GM12878 (cell line): ENCODE measurements around the gene ZNF689. TPM values are rescaled to one million over a fixed set of nuclear protein-coding genes. Genes with fewer than 3 reads are reported as not detected.
A peak's percentile ranks its signal among the peaks of the same experiment; 100 is the strongest.

Experiments
- BACH1 ChIP-seq: fragments of 450-650 bp; IDR thresholded peaks from 2 replicates; pipeline ENCODE4 v1.6.1; 2017; ENCODE audit warnings: mild to moderate bottlenecking, borderline replicate concordance
- BCLAF1 ChIP-seq: fragments of 450-650 bp; IDR thresholded peaks from 2 replicates; pipeline ENCODE4 v1.6.1; 2017; ENCODE audit warnings: antibody characterized with exemption, mild to moderate bottlenecking, moderate library complexity
- BMI1 ChIP-seq: fragments of 450-650 bp; IDR thresholded peaks from 2 replicates; pipeline ENCODE4 v1.6.1; 2016; ENCODE audit warnings: mild to moderate bottlenecking, moderate library complexity, borderline replicate concordance
- CEBPB ChIP-seq, 2 experiments: fragments of 150-350 bp in 1 of 2; IDR thresholded peaks; 2 replicates each; pipeline ENCODE4 v1.6.1; 2012 to 2014; ENCODE audit warnings: low read depth in 2 of 2, low read length in 2 of 2, borderline replicate concordance in 1 of 2, inconsistent platforms in 1 of 2
- DPF2 ChIP-seq: fragments of 450-650 bp; IDR thresholded peaks from 2 replicates; pipeline ENCODE4 v1.6.1; 2017; ENCODE audit warnings: mild to moderate bottlenecking
- E4F1 ChIP-seq: fragments of 450-650 bp; IDR thresholded peaks from 2 replicates; pipeline ENCODE4 v1.6.1; 2018; ENCODE audit warnings: borderline replicate concordance, mild to moderate bottlenecking; ENCODE audit not compliant: partially characterized antibody
- HCFC1 ChIP-seq: fragments of 150-350 bp; IDR thresholded peaks from 2 replicates; pipeline ENCODE4 v1.6.1; 2014; ENCODE audit warnings: low read length
- IKZF2 ChIP-seq, 2 experiments: fragments of 450-650 bp; IDR thresholded peaks; 2 replicates each; pipeline ENCODE4 v1.6.1; 2017; ENCODE audit warnings: mild to moderate bottlenecking in 2 of 2, moderate library complexity in 2 of 2
- JUND ChIP-seq: IDR thresholded peaks from 2 replicates; pipeline ENCODE4 v1.6.1; 2012; ENCODE audit warnings: low read depth, mild to moderate bottlenecking, low read length, improper control_type of control experiment, moderate library complexity
- MLLT1 ChIP-seq: fragments of 450-650 bp; IDR thresholded peaks from 2 replicates; pipeline ENCODE4 v1.6.1; 2016; ENCODE audit warnings: mild to moderate bottlenecking
- MTA2 ChIP-seq: fragments of 450-650 bp; IDR thresholded peaks from 2 replicates; pipeline ENCODE4 v1.6.1; 2016; ENCODE audit warnings: low read depth, mild to moderate bottlenecking, moderate library complexity
- NBN ChIP-seq: fragments of 450-650 bp; IDR thresholded peaks from 2 replicates; pipeline ENCODE4 v1.6.1; 2016
- NFYB ChIP-seq: IDR thresholded peaks from 2 replicates; pipeline ENCODE4 v1.6.1; 2011; ENCODE audit warnings: low read depth, mild to moderate bottlenecking, low read length, improper control_type of control experiment, moderate library complexity; ENCODE audit not compliant: insufficient read depth
- PAX5 ChIP-seq: IDR thresholded peaks from 2 replicates; pipeline ENCODE4 v1.6.1; 2011; ENCODE audit warnings: low read depth, low read length, borderline replicate concordance
- SIN3A ChIP-seq: IDR thresholded peaks from 2 replicates; pipeline ENCODE4 v1.6.1; 2012; ENCODE audit warnings: low read depth, low read length, improper control_type of control experiment
- SIX5 ChIP-seq: IDR thresholded peaks from 2 replicates; pipeline ENCODE4 v1.6.1; 2011; ENCODE audit warnings: mild to moderate bottlenecking, low read depth, low read length, moderate library complexity; ENCODE audit not compliant: severe bottlenecking
- STAT1 ChIP-seq: fragments of 450-650 bp; conservative IDR thresholded peaks from 2 replicates; pipeline ENCODE4 v1.6.1; 2014; ENCODE audit warnings: antibody characterized with exemption, mild to moderate bottlenecking
- YY1 ChIP-seq: IDR thresholded peaks from 2 replicates; pipeline ENCODE4 v1.6.1; 2011; ENCODE audit warnings: low read depth, mild to moderate bottlenecking, low read length
- ZBTB40 ChIP-seq: fragments of 450-650 bp; IDR thresholded peaks from 2 replicates; pipeline ENCODE4 v1.6.1; 2016; ENCODE audit warnings: mild to moderate bottlenecking, moderate library complexity, borderline replicate concordance
- polyA plus RNA-seq, 11 experiments: library from polyadenylated mRNA; depleted of rRNA in 4 of 11; unstranded in 6 of 11; stranded (reverse) in 5 of 11; fragments of >200 nt; fragmentation: Nextera tagmentation in 4 of 11; fragmentation: Illumina TruSeq in 1 of 11; extraction: Ambion mirVana in 4 of 11; extraction: Trizol in 1 of 11; gene quantifications; 1 replicate in 1 of 11; 2 replicates in 10 of 11; pipeline versions ENCODE4 v1.2.1 to v1.2.3, GENCODE V29; 2011 to 2016; ENCODE audit warnings: inconsistent platforms in 2 of 11, missing spikeins in 2 of 11, low read depth in 1 of 11
- total RNA-seq, 4 experiments: library from RNA; depleted of rRNA in 3 of 4; stranded (reverse); fragments of >200 nt in 3 of 4; fragmentation: Illumina TruSeq in 1 of 4; extraction: Trizol in 1 of 4; gene quantifications; 2 replicates each; pipeline versions ENCODE4 v1.2.1 to v1.2.3, GENCODE V29; 2013 to 2021

Gene ZNF689
- total and polyA plus RNA-seq, 10 of the 15 experiments (the other 5 are each of a cell fraction or from before 2014, with no cell fraction given): 4.7 to 13.2 (median 8.5) TPM

- TF ChIP-seq E4F1: no peak
- TF ChIP-seq JUND: no peak
- no peak for TF ChIP-seq CEBPB (IDR thresholded peaks at IDR 0.05; ENCODE audit: borderline replicate concordance in 1 of 2, low read depth in 2 of 2, low read length in 2 of 2)
- TF ChIP-seq NFYB: no peak
- TF ChIP-seq HCFC1: no peak
- TF ChIP-seq MTA2: peak; percentile 63
- TF ChIP-seq NBN: no peak
- TF ChIP-seq PAX5: no peak
- no peak for TF ChIP-seq BCLAF1
- TF ChIP-seq STAT1: no peak
- TF ChIP-seq IKZF2 (IDR thresholded peaks at IDR 0.05): peak; percentile 70 to 72
- no peak for TF ChIP-seq SIX5
- TF ChIP-seq SIN3A: no peak
- TF ChIP-seq BMI1: no peak
- TF ChIP-seq MLLT1: no peak
- no peak for TF ChIP-seq DPF2
- TF ChIP-seq ZBTB40: peak; percentile 35; the same call in 1 of the 2 replicates
- peak; percentile 15; the same call in 1 of the 2 replicates for TF ChIP-seq BACH1
- TF ChIP-seq YY1: peak; percentile 71
Observed at GRCh38 chr16:30628628-30629540, 18.7 kb upstream of the ZNF689 start (continued).
